ENCODE results near the gene FAM219B.

Gene FAM219B

GRCh38 chr15:74908635-74909034, 2.0 kb upstream of the FAM219B start:
- Histone ChIP-seq H3K4me3 (ENCODE audit: low read depth, low read length) (no peak overlapping the region), H3K9me3 (ENCODE audit: severe bottlenecking) (no peaks in the 10 kb centered on the region), H3K27ac (no peak overlapping the region), H3K27me3 (ENCODE audit: insufficient read depth, low read depth, severe bottlenecking) (no peaks in the 10 kb centered on the region), H3K36me3 (peaks cover 49% of the 10 kb centered on the region)
- DNase-seq = no peak
- no peak for TF ChIP-seq CTCF (IDR thresholded peaks at IDR 0.05; ENCODE audit: low read depth, low read length)

GRCh38 chr15:74907163-74907870, 666 bp upstream of the FAM219B start:
- H3K36me3 ChIP-seq = peaks cover 48% of the 10 kb centered on the region
- no peak for DNase-seq
- H3K27ac ChIP-seq = peak overlapping the region; percentile 99
- TF ChIP-seq CTCF (IDR thresholded peaks at IDR 0.05; ENCODE audit: low read depth, low read length) = no peak
- H3K9me3 ChIP-seq (ENCODE audit: severe bottlenecking) = no peaks in the 10 kb centered on the region
- H3K4me3 ChIP-seq (ENCODE audit: low read depth, low read length) = peak overlapping the region; percentile 78
- no peaks in the 10 kb centered on the region for H3K27me3 ChIP-seq (ENCODE audit: insufficient read depth, low read depth, severe bottlenecking)

- Histone ChIP-seq H3K27ac (peak overlapping the region; percentile 99), H3K4me3 (ENCODE audit: low read depth, low read length) (peak overlapping the region; percentile 78), H3K36me3 (peaks cover 51% of the 10 kb centered on the region), H3K9me3 (ENCODE audit: severe bottlenecking) (no peaks in the 10 kb centered on the region), H3K27me3 (ENCODE audit: insufficient read depth, low read depth, severe bottlenecking) (no peaks in the 10 kb centered on the region)
- DNase-seq = peak; percentile 75
- TF ChIP-seq CTCF (IDR thresholded peaks at IDR 0.05; ENCODE audit: low read depth, low read length) = no peak
Observed at GRCh38 chr15:74906067-74906449, 593 bp downstream of the FAM219B start.

- H3K36me3 ChIP-seq = peaks cover 68% of the 10 kb centered on the region
- no peak for TF ChIP-seq CTCF (IDR thresholded peaks at IDR 0.05; ENCODE audit: low read depth, low read length)
- H3K27ac ChIP-seq = no peak overlapping the region
- no peak for DNase-seq
- no peak overlapping the region for H3K4me3 ChIP-seq (ENCODE audit: low read depth, low read length)
- no peaks in the 10 kb centered on the region for H3K27me3 ChIP-seq (ENCODE audit: insufficient read depth, low read depth, severe bottlenecking)
- H3K9me3 ChIP-seq (ENCODE audit: severe bottlenecking) = no peaks in the 10 kb centered on the region
Observed at GRCh38 chr15:74904190-74904805, 2.4 kb downstream of the FAM219B start.

- Histone ChIP-seq H3K27ac (no peak overlapping the region), H3K27me3 (ENCODE audit: insufficient read depth, low read depth, severe bottlenecking) (no peaks in the 10 kb centered on the region), H3K36me3 (peaks cover 74% of the 10 kb centered on the region), H3K9me3 (ENCODE audit: severe bottlenecking) (no peaks in the 10 kb centered on the region), H3K4me3 (ENCODE audit: low read depth, low read length) (no peak overlapping the region)
- no peak for TF ChIP-seq CTCF (IDR thresholded peaks at IDR 0.05; ENCODE audit: low read depth, low read length)
- no peak for DNase-seq
Observed at GRCh38 chr15:74903676-74904075, 3.0 kb downstream of the FAM219B start.

All from WERI-Rb-1 (cell line).